ENCODE measurements around the gene MYZAP.

DNA sequence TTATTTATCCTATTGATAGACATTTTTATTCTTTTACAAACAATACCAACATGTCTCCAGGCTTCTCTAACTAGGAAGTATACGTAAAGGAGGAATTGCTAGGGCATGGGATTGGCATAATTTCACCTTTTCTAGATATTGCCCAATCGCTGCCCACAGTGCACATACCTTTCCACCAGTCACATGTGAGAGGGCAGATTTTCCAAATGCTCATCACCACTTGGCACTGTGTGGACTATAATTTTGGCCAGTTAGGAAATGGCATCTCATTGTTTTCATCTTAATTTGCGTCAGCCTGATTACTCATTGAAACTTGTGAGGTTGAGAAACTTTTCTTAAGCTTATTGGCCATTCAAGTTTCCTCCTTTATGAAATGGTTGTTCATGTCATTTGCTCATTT is 57.4 kb downstream of the MYZAP start:
- TF ChIP-seq, protein P1, sequence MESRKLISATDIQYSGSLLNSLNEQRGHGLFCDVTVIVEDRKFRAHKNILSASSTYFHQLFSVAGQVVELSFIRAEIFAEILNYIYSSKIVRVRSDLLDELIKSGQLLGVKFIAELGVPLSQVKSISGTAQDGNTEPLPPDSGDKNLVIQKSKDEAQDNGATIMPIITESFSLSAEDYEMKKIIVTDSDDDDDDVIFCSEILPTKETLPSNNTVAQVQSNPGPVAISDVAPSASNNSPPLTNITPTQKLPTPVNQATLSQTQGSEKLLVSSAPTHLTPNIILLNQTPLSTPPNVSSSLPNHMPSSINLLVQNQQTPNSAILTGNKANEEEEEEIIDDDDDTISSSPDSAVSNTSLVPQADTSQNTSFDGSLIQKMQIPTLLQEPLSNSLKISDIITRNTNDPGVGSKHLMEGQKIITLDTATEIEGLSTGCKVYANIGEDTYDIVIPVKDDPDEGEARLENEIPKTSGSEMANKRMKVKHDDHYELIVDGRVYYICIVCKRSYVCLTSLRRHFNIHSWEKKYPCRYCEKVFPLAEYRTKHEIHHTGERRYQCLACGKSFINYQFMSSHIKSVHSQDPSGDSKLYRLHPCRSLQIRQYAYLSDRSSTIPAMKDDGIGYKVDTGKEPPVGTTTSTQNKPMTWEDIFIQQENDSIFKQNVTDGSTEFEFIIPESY (IDR thresholded peaks at IDR 0.05) = no peak
- TF ChIP-seq, protein P2, sequence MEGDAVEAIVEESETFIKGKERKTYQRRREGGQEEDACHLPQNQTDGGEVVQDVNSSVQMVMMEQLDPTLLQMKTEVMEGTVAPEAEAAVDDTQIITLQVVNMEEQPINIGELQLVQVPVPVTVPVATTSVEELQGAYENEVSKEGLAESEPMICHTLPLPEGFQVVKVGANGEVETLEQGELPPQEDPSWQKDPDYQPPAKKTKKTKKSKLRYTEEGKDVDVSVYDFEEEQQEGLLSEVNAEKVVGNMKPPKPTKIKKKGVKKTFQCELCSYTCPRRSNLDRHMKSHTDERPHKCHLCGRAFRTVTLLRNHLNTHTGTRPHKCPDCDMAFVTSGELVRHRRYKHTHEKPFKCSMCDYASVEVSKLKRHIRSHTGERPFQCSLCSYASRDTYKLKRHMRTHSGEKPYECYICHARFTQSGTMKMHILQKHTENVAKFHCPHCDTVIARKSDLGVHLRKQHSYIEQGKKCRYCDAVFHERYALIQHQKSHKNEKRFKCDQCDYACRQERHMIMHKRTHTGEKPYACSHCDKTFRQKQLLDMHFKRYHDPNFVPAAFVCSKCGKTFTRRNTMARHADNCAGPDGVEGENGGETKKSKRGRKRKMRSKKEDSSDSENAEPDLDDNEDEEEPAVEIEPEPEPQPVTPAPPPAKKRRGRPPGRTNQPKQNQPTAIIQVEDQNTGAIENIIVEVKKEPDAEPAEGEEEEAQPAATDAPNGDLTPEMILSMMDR (IDR thresholded peaks at IDR 0.05; ENCODE audit: low read depth, low read length, missing input control) = no peak
- TF ChIP-seq, protein P3, sequence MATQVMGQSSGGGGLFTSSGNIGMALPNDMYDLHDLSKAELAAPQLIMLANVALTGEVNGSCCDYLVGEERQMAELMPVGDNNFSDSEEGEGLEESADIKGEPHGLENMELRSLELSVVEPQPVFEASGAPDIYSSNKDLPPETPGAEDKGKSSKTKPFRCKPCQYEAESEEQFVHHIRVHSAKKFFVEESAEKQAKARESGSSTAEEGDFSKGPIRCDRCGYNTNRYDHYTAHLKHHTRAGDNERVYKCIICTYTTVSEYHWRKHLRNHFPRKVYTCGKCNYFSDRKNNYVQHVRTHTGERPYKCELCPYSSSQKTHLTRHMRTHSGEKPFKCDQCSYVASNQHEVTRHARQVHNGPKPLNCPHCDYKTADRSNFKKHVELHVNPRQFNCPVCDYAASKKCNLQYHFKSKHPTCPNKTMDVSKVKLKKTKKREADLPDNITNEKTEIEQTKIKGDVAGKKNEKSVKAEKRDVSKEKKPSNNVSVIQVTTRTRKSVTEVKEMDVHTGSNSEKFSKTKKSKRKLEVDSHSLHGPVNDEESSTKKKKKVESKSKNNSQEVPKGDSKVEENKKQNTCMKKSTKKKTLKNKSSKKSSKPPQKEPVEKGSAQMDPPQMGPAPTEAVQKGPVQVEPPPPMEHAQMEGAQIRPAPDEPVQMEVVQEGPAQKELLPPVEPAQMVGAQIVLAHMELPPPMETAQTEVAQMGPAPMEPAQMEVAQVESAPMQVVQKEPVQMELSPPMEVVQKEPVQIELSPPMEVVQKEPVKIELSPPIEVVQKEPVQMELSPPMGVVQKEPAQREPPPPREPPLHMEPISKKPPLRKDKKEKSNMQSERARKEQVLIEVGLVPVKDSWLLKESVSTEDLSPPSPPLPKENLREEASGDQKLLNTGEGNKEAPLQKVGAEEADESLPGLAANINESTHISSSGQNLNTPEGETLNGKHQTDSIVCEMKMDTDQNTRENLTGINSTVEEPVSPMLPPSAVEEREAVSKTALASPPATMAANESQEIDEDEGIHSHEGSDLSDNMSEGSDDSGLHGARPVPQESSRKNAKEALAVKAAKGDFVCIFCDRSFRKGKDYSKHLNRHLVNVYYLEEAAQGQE (IDR thresholded peaks at IDR 0.05) = no peak
- TF ChIP-seq RAD21 (IDR thresholded peaks at IDR 0.05) (no peak), YY1 (IDR thresholded peaks at IDR 0.05) (no peak), SP1 (IDR thresholded peaks at IDR 0.05) (no peak), GABPA (IDR thresholded peaks at IDR 0.05 in 1 of 2, conservative IDR thresholded peaks at IDR 0.05 in 1 of 2) (no peak), EGR1 (IDR thresholded peaks at IDR 0.05; ENCODE audit: low read depth in 2 of 2) (no peak), TAF1 (conservative IDR thresholded peaks at IDR 0.05) (no peak), JUND (IDR thresholded peaks at IDR 0.05) (no peak), FOXA1 (IDR thresholded peaks at IDR 0.05) (no peak)
- TF ChIP-seq, protein P4, sequence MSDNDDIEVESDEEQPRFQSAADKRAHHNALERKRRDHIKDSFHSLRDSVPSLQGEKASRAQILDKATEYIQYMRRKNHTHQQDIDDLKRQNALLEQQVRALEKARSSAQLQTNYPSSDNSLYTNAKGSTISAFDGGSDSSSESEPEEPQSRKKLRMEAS (IDR thresholded peaks at IDR 0.05) = no peak
- TF ChIP-seq, protein P5, sequence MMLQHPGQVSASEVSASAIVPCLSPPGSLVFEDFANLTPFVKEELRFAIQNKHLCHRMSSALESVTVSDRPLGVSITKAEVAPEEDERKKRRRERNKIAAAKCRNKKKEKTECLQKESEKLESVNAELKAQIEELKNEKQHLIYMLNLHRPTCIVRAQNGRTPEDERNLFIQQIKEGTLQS (IDR thresholded peaks at IDR 0.05) = no peak

All from liver (tissue), 3 donors.